Astrocyte (in vitro differentiated cells and primary cell): Measurements from ENCODE around the gene EXOC4.

Experiments used
- CTCF ChIP-seq: IDR thresholded peaks from 2 replicates; pipeline ENCODE4 v1.5.1; 2011; ENCODE audit warnings: low read depth, mild to moderate bottlenecking, inconsistent platforms, low read length, moderate library complexity; ENCODE audit not compliant: insufficient read depth
- EZH2 ChIP-seq: IDR thresholded peaks from 2 replicates; pipeline ENCODE4 v1.6.1; 2012; ENCODE audit warnings: mild to moderate bottlenecking, low read length, inconsistent platforms; ENCODE audit not compliant: insufficient read depth

- TF ChIP-seq EZH2, result no peak
- no peak for TF ChIP-seq CTCF
These were observed 446.5 kb downstream of the EXOC4 start for GRCh38 chr7:133699386-133699785.
